Activated T-helper 1 cell treated with Interleukin-2 at 50 U/mL for 16 hours (primary cell): ENCODE measurements around the gene RAB4B.
"Not testable (repeated sequence)": the region's sequence is repeated elsewhere in the genome, so short reads cannot be mapped to it uniquely, and the experiment has no call there.

Experiments
- DNase-seq: peaks from one replicate; pipeline ENCODE4 v3.0.0-alpha.2; 2020; ENCODE audit warnings: low read depth

Gene RAB4B

DNA sequence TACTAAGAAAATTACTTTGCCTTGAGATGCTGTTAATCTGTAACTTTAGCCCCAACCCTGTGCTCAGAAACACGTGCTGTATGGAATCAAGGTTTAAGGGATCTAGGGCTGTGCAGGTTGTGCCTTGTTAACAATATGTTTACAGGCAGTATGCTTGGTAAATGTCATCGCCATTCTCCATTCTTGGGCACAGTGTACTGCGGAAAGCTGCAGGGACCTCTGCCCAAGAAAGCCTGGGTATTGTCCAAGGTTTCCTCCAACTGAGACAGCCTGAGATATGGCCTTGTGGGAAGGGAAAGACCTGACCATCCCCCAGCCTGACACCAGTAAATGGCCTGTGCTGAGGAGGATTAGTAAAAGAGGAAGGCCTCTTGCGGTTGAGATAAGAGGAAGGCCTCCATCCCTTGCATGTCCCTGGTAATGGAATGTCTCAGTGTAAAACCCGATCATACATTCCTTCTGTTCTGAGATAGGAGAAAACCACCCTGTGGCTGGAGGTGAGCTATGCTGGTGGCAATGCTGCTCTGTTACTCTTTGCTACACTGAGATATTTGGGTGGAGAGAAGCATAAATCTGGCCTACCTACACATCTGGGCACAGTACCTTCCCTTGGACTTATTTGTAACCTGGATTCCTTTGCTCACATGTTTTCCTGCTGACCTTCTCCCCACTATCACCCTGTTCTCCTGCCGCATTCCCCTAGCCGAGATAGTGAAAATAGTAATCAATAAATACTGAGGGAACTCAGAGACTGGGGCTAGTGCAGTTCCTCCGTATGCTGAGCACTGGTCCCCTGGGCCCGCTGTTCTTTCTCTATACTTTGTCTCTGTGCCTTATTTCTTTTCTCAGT, 44.9 kb downstream of the RAB4B start:
- not testable (repeated sequence) for DNase-seq

- DNase-seq = not testable (repeated sequence)
These were observed 46.9 kb downstream of the RAB4B start for GRCh38 chr19:40824916-40825315.

DNA sequence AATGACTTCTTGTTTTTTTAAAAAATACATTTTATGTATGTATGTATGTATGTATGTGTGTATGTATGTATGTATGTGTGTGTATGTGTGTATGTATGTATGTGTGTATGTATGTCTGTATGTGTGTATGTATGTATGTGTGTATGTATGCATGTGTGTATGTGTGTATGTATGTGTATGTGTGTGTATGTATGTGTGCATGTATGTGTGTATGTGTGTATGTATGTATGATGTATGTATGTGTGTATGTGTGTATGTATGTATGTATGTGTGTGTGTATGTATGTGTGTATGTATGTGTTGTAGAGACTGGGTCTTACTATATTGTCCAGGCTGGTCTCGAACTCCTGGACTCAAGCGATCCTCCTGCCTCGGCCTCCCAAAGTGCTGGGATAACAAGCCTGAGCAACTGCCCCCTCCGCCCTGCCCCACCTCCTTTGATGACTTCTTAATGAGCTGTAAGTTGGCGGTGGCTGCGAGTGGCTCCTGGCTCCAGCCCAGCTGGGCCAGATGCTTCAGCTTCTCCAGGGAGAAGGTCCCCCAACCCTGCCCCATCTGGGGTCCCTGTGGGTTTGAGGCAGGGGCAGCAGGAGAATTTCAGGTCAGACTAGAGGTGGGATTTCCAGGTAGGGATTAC, 47.5 kb downstream of the RAB4B start:
- not testable (repeated sequence) for DNase-seq

GRCh38 chr19:40826312-40826698, 48.3 kb downstream of the RAB4B start:
- DNase-seq = not testable (repeated sequence)

DNA sequence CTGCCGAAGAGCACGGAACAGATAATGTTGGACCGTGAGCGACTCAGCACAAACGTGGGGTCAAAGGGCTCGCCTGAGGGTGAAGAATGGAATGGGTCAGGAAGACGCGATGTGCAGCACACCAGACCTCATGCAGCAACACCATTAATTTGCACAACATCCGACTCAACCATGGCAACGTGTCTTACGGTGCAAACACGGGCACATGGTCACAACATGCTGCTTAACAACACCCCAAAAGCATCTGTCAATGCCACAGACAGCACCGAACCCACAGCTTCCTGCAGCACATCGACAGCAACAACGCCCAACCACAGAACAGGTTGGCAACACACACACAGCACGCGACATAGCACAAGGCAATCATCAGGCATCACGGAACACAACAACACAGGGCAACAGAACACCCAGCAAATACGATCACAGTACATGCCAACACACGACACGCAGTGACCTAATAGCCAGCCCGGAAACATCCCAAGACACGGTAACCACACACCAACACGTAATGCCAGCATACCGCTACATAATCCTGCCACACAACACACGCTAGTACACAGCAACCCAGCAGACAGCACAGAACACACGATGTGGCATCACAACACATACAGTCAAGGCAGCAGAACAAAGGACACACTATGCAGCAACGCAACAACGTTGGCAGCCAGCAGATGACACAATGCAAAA, 48.8 kb downstream of the RAB4B start:
- DNase-seq = peak; percentile 53

DNA sequence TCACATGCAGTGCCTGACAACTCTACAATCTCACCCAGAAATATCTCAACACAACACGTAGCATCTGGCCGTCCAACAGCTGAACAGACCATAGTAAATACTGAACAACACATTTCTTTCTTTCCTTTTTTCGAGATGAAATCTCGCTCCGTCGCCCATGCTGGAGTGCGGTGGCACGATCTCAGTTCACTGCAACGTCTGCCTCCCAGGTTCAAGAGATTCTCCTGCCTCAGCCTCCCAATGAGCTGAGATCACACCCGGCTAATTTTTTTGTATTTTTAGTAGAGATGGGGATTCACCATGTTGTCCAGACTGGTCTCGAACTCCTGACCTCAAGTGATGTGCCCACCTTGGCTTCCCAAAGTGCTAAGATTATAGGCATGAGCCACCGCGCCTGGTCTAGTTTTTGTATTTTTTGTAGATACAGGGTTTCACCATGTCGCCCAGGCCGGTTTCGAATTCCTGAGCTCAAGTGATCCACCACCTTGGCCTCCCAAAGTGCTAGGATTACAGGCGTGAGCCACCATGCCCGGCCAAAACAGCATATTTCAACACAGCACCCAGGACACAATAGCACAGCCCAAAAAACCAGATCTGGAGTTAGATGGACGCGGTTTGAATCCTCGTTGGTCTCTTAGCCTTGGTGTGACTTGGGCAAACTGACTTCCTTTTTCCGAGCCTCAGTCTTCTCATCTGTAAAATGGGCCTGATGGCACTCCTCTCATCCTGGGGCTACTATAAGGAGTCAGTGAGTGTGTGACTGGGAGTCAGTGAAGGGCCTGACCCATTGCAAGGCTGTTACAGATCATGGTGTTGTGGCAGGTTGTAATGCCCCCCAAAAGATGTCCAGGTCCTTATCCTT, 49.6 kb downstream of the RAB4B start:
- DNase-seq = no peak

- no peak for DNase-seq
These were observed 51.2 kb downstream of the RAB4B start for GRCh38 chr19:40829205-40829604.

GRCh38 chr19:40830741-40831140, 52.7 kb downstream of the RAB4B start:
- not testable (repeated sequence) for DNase-seq

DNA sequence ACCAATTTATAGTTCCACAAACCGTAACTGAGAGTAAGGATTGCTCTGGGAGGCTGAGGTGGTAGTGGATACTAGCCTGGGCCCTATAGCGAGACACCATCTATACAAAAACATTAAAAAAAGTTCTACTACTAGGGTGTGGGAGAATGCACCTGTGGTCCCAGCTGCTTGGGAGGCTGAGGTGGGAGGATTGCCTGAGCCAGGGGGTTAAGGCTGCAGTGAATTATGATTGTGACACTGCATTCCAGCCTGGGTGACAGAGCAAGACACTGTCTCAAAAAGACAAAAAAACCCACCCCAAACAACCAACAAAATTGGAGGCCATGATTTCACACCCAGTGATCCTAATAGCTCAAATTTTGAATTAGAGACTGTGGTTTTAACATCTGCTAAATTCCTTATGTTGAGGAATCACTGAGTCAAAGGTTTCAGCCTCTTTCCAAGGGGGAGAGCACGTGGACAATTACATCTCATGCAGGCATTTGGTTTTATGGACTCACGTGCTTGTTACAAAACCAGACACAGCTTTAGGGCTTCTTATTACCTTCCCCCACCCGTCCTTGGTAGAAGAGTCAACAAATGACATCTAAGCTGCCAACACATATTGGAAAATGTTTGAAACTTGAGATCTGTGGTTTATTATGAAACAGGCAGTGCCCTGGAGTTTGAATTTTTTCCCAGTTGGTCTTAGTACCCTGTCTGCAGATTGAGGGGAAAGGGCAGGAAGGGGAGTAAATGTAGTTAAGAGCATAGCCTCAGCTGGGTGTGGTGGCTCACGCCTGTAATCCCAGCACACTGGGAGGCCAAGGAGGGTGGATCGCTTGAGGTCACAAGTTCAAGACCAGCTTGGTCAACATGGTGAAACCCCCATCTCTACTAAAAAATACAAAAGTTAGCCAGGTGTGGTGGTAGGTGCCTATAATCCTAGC, 53.7 kb downstream of the RAB4B start:
- DNase-seq = no peak

DNA sequence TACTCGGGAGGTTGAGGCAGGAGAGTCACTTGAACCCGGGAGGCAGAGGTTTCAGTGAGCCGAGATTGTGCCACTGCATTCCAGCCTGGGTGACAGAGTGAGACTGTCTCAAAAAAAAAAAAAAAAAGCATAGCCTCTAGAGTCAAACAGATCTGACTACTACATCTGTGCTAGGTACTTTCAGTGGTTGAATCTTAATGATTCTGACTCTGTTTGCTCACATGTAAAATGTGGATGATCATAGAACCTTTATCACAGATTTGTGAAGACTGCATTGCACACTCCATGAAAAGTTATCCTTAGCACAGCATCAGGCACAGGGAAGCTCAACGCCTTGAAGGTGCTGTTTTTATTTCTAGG, 54.4 kb downstream of the RAB4B start:
- not testable (repeated sequence) for DNase-seq

GRCh38 chr19:40833728-40834533, 55.9 kb downstream of the RAB4B start:
- DNase-seq = not testable (repeated sequence)

DNA sequence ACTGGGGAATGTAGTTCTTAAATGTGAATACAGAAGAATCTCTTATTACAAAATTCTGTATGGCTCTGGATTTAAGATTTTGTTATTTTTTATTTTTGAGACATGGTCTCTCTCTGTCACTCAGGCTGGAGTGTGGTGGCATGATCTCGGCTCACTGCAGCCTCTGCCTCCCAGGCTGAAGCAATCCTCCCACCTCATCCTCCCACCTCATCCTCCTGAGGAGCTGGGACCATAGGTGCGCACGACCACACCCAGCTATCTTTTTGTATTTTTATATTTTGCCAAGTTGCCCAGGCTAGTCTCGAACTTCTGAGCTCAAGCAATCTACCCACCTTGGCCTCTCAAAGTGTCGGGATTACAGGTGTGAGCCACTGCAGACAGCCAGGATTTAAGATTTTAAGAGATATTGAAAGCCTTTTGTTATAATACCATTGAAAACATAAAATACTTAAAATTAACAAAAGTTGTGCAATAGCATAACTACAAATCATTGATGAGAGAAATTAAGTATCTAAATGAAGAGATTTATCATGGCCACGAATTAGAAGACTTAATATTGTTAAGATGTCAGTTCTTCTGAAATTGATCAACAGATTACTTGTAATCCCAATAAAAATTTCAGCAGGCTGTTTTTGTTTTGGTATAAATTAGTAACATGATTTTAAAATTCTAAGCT, 58.8 kb downstream of the RAB4B start:
- DNase-seq = no peak

DNA sequence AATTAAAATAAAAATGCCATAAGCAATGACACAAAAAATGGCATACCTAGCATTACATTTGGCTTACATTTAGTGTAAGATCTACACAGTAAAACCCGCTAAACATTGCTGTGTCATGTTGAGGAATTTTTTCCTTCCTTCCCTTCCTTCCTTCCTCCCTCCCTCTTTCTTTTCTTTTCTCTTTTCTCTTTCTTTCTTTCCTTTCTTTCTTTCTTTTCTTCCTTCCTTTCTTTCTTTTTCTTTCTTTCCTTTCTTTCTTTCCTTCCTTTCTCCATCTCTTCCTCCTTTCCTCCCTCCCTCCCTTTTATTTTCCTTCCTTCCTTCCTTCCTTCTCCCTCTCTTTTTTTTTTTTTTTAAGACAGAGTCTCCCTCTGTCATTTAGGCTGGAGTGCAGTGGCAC, 60.4 kb downstream of the RAB4B start:
- not testable (repeated sequence) for DNase-seq

GRCh38 chr19:40842012-40842411, 64.0 kb downstream of the RAB4B start:
- not testable (repeated sequence) for DNase-seq

- not testable (repeated sequence) for DNase-seq
These were observed 65.1 kb downstream of the RAB4B start for GRCh38 chr19:40842997-40843652.

- DNase-seq = peak; percentile 75
These were observed 65.6 kb downstream of the RAB4B start for GRCh38 chr19:40843653-40844052.
